Ecto neural progenitor cell (in vitro differentiated cells): ENCODE data around the gene ARHGEF19.
"Not testable (repeated sequence)": the region's sequence is repeated elsewhere in the genome, so short reads cannot be mapped to it uniquely, and the experiment has no call there.

Experiments used
- DNase-seq: peaks from one replicate; pipeline ENCODE4 v3.0.0-alpha.2; 2018; ENCODE audit warnings: low spot score

The ARHGEF19 gene

DNA sequence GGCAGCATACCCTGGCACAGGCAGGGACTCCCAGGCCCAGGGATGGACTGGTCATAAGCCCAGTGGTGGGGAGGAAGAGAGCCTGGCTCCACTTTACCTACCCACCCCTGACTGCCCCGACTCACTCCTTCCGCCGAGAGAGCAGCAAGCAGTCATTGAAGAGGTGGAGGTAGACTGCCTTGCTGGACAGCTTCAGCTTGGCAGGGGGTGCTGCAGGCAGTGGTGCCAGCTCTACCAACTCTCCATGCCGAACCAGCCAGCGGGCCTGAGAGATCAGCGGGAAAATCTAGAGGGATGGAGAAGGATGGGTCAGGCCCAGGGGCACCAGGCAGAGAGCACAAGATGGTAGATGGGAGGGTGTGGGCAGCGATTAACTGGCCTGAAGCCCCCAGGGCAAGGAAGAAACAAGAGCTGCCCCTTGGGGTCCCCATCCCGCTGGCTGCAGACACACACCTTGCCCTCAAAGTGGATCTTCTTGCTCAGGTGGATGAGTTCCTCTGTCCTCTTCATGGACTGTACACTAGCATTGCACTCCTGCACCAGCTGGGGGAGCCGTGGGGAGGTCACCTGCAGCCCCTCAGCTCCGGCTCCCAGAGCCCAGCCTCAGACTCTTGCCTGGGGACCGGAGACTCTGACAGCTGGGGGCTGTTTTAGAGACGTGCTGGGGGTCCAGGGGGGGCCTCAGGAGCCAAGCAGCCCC lies 7.7 kb downstream of the ARHGEF19 start:
- DNase-seq, result peak; percentile 74

DNA sequence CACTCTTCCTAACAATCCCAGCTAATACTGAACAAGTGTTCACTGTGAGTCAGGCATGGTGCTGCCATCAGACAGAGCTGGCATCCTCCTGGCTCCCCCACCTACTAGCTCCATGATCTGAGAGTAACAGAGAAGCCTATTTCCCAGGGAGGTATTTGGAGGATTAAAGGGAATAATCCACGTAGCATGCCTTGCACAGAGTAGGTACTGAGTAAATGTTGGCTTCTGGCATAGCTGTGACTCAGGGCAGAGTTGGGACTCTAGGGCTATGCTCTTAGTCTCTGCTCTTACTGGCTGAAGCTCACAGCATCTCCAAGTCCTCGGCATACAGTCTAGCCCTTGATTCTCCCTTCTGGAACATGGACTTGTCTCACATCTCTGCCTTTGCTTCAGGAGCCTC lies 8.2 kb downstream of the ARHGEF19 start:
- no peak for DNase-seq

- no peak for DNase-seq
These were observed 8.9 kb downstream of the ARHGEF19 start for GRCh38 chr1:16203550-16203949.

DNA sequence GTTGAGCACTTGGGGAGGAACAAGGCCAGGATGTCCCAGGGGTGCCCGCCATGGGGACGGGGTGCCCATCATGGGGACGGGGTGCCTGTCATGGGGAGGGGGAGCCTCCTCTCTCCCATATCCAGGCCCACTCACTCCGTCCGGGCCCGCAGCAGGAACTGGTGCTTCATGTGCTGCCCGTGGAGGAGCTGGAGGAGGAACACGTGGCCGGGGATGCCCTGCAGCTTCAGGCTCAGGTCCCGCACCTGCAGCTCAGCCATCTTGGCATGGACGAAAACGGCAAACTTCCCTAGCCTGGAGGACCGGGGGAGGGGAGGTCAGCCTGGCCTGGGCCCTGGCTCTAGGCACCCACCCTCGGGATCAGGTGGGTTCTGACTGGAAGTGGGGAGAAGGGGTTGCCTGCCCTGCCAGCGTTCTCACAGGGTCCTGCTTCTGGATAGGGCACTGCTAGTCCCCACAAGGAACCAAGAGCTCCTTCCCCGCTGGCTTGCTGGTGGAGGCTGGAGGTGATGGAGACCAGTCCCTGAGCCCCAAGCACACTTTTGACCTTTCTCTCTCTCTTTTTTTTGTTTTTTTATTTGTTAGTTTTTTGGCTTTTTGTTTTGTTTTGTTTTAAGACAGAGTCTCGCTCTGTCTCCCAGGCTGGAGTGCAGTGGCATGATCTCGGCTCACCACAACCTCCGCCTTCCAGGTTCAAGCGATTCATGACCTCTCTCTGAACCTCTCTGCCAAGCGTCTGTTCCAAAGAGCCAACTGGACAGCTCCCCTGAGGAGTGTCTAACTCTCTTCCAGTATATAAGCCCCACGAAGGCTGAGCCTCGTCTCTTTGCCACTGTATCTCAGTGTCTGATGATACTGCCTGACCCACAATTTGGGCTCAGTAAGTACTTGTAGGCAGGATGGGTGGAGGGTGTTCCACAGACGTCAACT lies 9.9 kb downstream of the ARHGEF19 start:
- DNase-seq, result no peak

- no peak for DNase-seq
These were observed 12.8 kb downstream of the ARHGEF19 start for GRCh38 chr1:16199700-16200099.

DNA sequence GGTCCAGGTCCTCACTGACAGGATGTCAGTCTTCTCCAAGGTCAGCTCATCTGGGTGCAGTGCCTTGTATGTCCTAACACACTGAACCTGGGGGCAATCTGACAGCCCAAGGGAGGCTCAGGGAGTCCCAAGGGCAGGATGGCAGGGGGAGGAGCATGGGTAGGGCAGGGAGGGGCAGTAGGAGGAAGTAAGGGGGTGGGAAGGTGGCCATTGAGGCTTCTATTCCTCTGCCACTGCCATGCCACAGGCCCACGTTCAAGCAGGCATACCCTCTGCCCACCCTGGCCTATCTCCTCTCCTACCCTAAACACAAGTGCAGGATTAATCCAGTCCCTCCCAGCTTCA lies 13.3 kb downstream of the ARHGEF19 start:
- DNase-seq, result no peak

- DNase-seq, result no peak
These were observed 13.9 kb downstream of the ARHGEF19 start for GRCh38 chr1:16198444-16199156.

- no peak for DNase-seq
These were observed 15.6 kb downstream of the ARHGEF19 start for GRCh38 chr1:16196874-16197273.

- DNase-seq, result not testable (repeated sequence)
These were observed 16.3 kb downstream of the ARHGEF19 start for GRCh38 chr1:16196139-16196538.

GRCh38 chr1:16195518-16195905 lies 16.9 kb downstream of the ARHGEF19 start:
- DNase-seq, result no peak

- DNase-seq, result no peak
These were observed 20.4 kb downstream of the ARHGEF19 start for GRCh38 chr1:16191916-16192546.

DNA sequence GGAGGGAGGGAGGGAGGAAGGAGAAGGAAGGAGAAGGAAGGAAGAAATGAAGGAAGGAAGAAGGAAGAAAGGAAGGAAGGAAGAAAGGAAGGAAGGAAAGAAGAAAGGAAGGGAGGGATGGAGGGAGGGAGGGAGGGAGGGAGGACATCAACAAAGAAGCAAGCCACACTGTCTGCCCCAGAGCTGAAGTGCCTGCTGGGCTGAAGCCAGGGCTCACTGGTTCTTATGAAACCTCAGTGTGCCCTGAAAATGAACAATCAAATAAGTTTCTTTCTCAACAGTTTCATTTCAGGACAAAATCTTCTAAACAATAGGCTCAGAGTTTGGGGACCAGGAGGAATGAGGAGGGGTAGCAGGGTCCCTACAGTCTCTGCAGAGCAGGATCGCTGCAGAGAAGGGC lies 21.1 kb downstream of the ARHGEF19 start:
- no peak for DNase-seq

DNA sequence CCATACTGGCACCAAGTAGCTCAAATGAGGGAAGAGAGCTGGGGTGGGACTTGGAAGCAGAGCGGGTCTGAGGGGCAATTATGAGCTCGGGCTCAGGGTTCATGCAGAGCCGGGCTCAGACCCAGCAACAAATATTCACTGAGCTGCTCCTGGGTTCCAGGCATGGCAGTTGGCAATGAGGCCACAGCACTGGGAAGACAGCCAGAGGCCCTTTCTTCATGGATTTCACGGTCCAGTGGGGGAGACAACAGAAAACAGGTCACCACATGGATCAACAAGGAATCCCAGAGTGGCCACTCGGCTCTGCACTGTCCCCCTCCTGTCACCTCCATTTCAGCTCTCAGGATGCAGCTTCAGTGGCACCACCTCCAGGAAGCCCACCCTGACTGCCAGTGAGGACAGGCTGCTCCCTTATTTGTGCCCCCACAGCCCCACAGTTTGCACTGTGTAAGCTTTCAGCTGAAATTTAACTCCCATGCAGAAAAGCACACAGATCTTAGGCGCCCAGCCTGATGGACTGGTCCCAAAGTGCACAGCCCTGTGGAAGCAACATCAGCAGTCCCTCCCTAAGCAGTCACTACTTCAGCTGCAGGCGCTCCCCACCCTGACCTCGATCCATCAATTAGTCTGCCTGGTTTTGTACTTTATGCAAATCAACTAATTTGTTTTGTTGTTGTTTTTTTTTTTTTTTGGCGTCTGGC lies 22.4 kb downstream of the ARHGEF19 start:
- peak; percentile 52 for DNase-seq

GRCh38 chr1:16189003-16189402 lies 23.4 kb downstream of the ARHGEF19 start:
- no peak for DNase-seq

DNA sequence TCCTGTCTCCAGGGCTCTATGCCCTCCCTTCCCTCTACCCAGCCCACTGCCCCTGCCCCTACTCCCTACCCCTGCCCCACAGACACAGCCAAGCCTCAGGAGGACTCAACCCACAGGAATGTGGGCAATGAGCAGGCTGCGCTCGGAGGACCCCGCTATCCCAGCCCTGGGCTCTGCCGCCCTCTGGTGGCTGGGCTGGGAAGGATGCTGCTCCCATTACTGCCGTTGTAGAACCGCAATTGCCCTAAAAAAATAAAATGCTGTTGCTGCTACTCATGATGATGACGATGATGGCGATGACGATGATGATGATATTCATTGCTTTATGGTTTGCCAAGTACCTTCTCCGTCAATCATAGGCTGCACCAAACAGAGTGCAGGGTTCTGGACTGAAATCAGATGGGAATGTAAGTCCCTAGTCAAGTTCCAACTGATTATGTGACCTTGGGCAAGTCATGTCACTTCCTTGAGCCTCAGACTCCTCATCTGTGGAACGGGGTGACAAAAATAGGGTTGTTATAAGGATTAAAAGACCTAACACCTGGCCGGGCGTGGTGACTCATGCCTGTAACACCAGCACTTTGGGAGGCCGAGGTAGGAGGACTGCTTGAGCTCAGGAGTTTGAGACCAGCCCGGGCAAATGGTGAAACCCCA lies 24.6 kb downstream of the ARHGEF19 start:
- peak; percentile 87 for DNase-seq

- DNase-seq, result no peak
These were observed 25.7 kb downstream of the ARHGEF19 start for GRCh38 chr1:16186655-16187235.

DNA sequence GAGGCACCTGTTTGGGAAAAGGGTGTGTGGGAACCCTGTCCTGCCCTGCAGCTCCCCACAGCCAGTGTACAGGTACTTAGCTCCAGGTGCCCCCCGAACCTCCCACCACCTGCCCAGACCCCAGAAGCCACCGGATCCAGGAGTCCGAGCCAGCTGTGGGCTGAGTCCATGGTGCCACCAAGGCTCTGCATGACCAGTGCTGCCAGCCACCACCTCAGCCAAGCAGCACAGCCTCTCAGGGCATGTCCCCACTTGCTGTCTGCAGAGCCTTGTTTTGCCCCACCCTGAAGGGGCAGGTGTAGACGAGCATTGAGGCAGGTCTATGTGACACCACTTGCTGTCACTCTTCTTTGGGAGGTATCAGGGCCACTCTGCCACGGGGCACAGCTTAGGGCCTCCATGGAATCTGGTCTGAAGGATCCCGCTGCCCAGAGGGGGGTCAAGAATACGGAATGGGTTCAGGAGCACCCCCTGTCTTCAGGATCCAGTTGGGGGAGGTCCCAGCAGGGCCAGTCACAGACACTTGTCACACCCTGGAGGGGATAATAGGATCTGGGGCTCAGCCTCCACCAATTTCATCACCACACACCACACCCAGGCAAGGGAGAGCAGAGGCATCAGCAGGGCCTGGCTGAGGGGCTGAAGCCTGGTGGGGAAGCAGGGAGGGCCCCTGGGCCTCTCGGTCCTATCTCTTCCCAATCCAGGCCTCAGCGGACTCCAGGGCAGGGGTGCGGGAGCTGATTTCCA lies 27.7 kb downstream of the ARHGEF19 start:
- no peak for DNase-seq

GRCh38 chr1:16183765-16184556 lies 28.5 kb downstream of the ARHGEF19 start:
- DNase-seq, result no peak

DNA sequence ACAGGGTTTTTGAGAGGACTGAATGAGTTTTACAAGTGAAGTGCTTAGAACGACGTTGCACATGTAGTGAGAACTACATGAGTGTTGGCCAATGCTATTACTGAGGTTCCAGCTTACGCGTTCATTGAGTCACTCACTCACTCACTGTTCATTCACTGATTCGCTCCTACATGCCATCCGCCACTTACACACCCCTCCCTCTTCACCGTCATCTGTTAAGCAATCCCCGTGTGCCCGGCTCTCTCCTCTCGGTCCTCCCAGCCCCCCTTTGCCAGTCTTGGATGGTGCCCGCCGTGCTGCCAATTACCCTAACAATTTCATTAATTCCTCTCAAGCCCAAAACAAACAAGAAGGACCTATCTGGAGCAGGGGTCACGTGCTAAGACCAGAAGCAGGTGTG lies 29.3 kb downstream of the ARHGEF19 start:
- DNase-seq, result no peak
